Nephron (organoid): ENCODE data around the gene RASSF7.

Experiments
- H3K27ac Mint-ChIP-seq, 3 experiments: 2 replicates each; pipeline ENCODE4 v1.8.0; 2020; ENCODE audit warnings: mixed read lengths in 3 of 3, mild to moderate bottlenecking in 2 of 3, moderate library complexity in 1 of 3
- H3K27me3 Mint-ChIP-seq: 2 replicates; pipeline ENCODE4 v1.8.0; 2021; ENCODE audit warnings: low read depth, mild to moderate bottlenecking, moderate library complexity, mixed read lengths
- H3K36me3 Mint-ChIP-seq: 2 replicates; pipeline ENCODE4 v1.8.0; 2020; ENCODE audit warnings: low read depth, mixed read lengths
- H3K4me1 Mint-ChIP-seq: 2 replicates; pipeline ENCODE4 v1.8.0; 2020; ENCODE audit warnings: mixed read lengths
- H3K4me3 Mint-ChIP-seq, 3 experiments: 2 replicates each; pipeline ENCODE4 v1.8.0; 2020; ENCODE audit warnings: mild to moderate bottlenecking in 3 of 3, mixed read lengths in 3 of 3, moderate library complexity in 2 of 3
- H3K9me3 Mint-ChIP-seq: 2 replicates; pipeline ENCODE4 v1.8.0; 2020; ENCODE audit warnings: mixed read lengths
- TF ChIP-seq, protein P1 (sequence below), 3 experiments: fragments of 200-600 bp; sonication (generic); IDR thresholded peaks; one replicate each; pipeline ENCODE4 v1.5.0; 2021; ENCODE audit warnings: antibody characterized with exemption in 3 of 3; ENCODE audit not compliant: unreplicated experiment in 3 of 3

RASSF7 gene

GRCh38 chr11:532986-533585 is 27.7 kb upstream of the RASSF7 start:
- H3K9me3 Mint-ChIP-seq, result no peaks in the 10 kb centered on the region
- TF ChIP-seq, protein P1, sequence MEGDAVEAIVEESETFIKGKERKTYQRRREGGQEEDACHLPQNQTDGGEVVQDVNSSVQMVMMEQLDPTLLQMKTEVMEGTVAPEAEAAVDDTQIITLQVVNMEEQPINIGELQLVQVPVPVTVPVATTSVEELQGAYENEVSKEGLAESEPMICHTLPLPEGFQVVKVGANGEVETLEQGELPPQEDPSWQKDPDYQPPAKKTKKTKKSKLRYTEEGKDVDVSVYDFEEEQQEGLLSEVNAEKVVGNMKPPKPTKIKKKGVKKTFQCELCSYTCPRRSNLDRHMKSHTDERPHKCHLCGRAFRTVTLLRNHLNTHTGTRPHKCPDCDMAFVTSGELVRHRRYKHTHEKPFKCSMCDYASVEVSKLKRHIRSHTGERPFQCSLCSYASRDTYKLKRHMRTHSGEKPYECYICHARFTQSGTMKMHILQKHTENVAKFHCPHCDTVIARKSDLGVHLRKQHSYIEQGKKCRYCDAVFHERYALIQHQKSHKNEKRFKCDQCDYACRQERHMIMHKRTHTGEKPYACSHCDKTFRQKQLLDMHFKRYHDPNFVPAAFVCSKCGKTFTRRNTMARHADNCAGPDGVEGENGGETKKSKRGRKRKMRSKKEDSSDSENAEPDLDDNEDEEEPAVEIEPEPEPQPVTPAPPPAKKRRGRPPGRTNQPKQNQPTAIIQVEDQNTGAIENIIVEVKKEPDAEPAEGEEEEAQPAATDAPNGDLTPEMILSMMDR (IDR thresholded peaks at IDR 0.05; ENCODE audit: unreplicated experiment in 3 of 3), result no peak

DNA sequence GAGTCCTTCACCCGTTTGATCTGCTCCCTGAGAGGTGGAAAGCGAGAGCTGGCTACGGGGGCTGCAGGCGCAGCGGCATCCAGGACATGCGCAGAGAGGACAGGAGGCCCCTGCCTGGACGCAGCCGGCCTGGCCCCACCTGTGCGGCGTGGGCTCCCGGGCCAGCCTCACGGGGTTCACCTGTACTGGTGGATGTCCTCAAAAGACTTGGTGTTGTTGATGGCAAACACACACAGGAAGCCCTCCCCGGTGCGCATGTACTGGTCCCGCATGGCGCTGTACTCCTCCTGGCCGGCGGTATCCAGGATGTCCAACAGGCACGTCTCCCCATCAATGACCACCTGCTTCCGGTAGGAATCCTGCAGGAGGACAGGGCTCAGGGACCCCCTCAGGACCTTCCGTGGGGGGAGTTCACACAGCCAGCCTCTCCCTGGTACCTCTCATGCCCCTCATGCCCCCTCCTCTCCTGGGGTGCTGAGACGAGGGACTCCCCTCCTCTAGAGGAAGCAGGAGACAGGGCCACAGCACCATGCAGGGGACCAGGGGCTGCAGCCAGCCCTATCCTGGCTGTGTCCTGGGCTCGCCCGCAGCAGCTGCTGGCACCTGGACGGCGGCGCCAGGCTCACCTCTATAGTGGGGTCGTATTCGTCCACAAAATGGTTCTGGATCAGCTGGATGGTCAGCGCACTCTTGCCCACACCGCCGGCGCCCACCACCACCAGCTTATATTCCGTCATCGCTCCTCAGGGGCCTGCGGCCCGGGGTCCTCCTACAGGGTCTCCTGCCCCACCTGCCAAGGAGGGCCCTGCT is 27.0 kb upstream of the RASSF7 start:
- Mint-ChIP-seq H3K27me3 (peaks cover 16% of the 10 kb centered on the region), H3K4me1 (peaks cover 4% of the 10 kb centered on the region), H3K9me3 (no peaks in the 10 kb centered on the region), H3K36me3 (no peaks in the 10 kb centered on the region), H3K27ac (no peak overlapping the region), H3K4me3 (peak overlapping the region; percentile 47 to 74 (median 71))
- TF ChIP-seq, protein P1 (IDR thresholded peaks at IDR 0.05; ENCODE audit: unreplicated experiment in 3 of 3), result no peak

More at GRCh38 chr11:532986-533585, 27.7 kb upstream of the RASSF7 start:
- no peak overlapping the region for H3K27ac Mint-ChIP-seq
- H3K27me3 Mint-ChIP-seq, result peaks cover 9% of the 10 kb centered on the region
- H3K36me3 Mint-ChIP-seq, result no peaks in the 10 kb centered on the region
- H3K4me3 Mint-ChIP-seq, result peak overlapping the region in 2 of 3 experiments; percentile 47 to 61
- peaks cover 4% of the 10 kb centered on the region for H3K4me1 Mint-ChIP-seq

DNA sequence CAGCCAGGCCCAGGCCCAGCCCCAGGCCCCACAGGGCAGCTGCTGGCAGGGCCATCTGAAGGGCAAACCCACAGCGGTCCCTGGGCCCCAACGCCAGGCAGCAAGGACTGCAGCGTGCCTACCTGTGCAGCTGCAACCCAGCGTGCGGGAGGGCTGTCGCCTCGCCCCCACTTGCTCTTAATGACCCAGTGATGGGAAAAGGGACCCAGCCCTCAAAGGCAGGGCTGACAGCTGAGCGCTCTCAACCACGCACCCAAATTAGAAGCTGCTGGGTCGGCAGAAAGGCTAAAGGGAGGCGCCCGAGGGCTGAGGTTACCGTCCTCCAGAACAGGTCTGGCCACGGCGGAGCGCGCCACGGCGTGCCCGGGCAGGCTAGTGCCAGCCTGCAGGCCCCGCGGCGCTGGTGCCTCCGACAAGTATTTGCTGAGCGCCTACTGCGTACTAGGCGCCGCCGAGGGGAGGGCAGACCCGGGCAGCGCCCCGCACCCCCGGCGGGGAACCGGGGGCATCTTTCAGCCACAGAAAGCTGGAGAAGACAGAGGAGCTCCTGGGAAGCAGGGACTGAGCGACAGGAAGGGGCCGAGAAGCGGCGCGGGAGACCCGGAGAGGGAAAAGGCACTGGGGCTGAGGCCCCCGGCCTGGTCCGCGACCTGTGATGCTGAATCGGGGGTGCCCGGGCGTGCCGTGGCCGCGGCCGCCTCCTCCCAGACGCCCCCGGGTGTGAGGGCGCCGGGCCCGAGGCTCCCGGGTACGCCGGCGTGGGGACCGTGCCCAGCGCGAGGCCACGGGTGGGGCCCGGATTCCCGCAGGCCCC is 26.2 kb upstream of the RASSF7 start:
- TF ChIP-seq, protein P1 (IDR thresholded peaks at IDR 0.05; ENCODE audit: unreplicated experiment in 3 of 3), result no peak
- Mint-ChIP-seq H3K27ac (no peak overlapping the region), H3K36me3 (no peaks in the 10 kb centered on the region), H3K27me3 (peaks cover 21% of the 10 kb centered on the region), H3K4me3 (peak overlapping the region; percentile 74 to 79 (median 75)), H3K4me1 (peaks cover 4% of the 10 kb centered on the region), H3K9me3 (no peaks in the 10 kb centered on the region)

GRCh38 chr11:535210-535518 is 25.6 kb upstream of the RASSF7 start:
- peaks cover 4% of the 10 kb centered on the region for H3K4me1 Mint-ChIP-seq
- H3K36me3 Mint-ChIP-seq, result no peaks in the 10 kb centered on the region
- H3K27ac Mint-ChIP-seq, result no peak overlapping the region
- no peaks in the 10 kb centered on the region for H3K9me3 Mint-ChIP-seq
- H3K27me3 Mint-ChIP-seq, result peaks cover 23% of the 10 kb centered on the region
- no peak overlapping the region for H3K4me3 Mint-ChIP-seq
- TF ChIP-seq, protein P1 (IDR thresholded peaks at IDR 0.05; ENCODE audit: unreplicated experiment in 3 of 3), result no peak

GRCh38 chr11:535519-536454 is 25.0 kb upstream of the RASSF7 start, which contains the start of gene HRAS:
TSS of gene HRAS (minus strand) at chr11:535576.
- H3K4me3 Mint-ChIP-seq, result peak within 1 kb of the TSS; percentile 93 to 96 (median 95)
- H3K36me3 Mint-ChIP-seq, result no peaks in the 10 kb centered on the region
- peaks cover 4% of the 10 kb centered on the region for H3K4me1 Mint-ChIP-seq
- H3K27me3 Mint-ChIP-seq, result peaks cover 23% of the 10 kb centered on the region
- TF ChIP-seq, protein P1 (IDR thresholded peaks at IDR 0.05; ENCODE audit: unreplicated experiment in 3 of 3), result no peak
- no peaks in the 10 kb centered on the region for H3K9me3 Mint-ChIP-seq
- peak within 1 kb of the TSS in 2 of 3 experiments; percentile 91 to 95 for H3K27ac Mint-ChIP-seq
